Measurements from ENCODE around the gene SIRPA.

Gene SIRPA

DNA sequence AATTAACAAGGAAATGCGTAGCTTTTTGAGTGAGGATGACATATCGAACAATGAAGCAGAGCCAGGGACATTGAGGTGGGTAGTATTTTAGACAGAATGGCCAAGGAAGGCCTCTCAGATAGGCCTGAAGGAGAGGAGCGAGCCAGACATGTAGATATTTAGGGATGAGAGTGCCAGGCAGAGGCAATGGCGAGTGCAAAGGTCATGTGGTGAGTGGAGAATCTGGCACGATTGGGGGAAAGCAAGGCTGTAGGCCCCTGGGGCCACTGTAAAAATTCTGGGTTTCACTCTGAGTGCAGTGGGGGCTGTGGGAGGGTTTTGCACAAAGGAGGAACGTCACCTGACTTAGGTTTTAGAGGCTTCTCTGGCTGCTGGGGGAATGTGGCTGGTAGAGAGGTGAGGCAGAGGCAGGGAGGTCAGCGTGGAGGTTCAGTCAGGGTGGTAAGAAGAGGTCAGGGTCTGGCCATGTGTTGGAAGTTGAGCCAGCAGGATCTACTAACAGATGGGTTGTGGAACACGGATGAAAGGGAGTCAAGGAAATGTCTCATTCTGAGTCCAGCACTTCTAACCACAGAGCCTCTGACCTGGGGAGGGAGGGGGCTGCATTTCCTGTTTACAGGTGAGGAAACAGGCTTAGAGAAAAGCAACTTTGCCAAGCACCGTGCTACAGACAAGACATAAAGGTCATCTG, 11.3 kb downstream of the SIRPA start:
- in situ Hi-C loops (cut with MboI; ENCODE audit: low pct_unique_long_range_greater_than_20kb, low sequenced_read_pairs, unreplicated experiment): no loop called here
- DNase-seq (ENCODE audit: low spot score): peak; percentile 50
- TF ChIP-seq CTCF (IDR thresholded peaks at IDR 0.05; ENCODE audit: extremely low read depth, insufficient read depth, missing control alignments): no peak

DNA sequence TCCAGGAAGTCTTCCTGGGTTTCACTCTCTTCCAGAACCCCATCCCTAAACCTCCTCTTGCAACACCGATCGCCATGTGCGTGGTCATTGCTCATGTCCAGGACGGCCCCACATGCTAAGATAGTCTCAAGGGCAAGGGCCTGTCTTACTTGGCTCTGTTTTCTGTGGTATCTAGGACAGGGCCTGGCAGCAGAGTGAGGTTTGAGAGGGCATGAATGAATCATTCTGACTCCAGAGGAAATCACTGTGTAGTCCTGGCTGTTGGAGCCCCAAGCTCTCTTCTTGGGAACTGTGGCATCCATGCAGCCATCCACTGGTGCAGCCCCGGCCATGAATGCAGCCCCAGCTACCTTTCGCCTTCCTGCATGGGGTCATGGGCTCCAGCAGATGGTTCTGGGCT, 12.4 kb downstream of the SIRPA start:
- no peak for DNase-seq (ENCODE audit: low spot score)
- in situ Hi-C loops (cut with MboI; ENCODE audit: low pct_unique_long_range_greater_than_20kb, low sequenced_read_pairs, unreplicated experiment): no loop called here

GRCh38 chr20:1908191-1908590, 13.0 kb downstream of the SIRPA start:
- no peak for TF ChIP-seq CTCF (IDR thresholded peaks at IDR 0.05; ENCODE audit: extremely low read depth, insufficient read depth, missing control alignments)
- in situ Hi-C loops (cut with MboI; ENCODE audit: low pct_unique_long_range_greater_than_20kb, low sequenced_read_pairs, unreplicated experiment): no loop called here
- DNase-seq (ENCODE audit: low spot score): no peak

More for the DNA sequence above, 12.4 kb downstream of the SIRPA start:
- no peak for TF ChIP-seq CTCF (IDR thresholded peaks at IDR 0.05; ENCODE audit: extremely low read depth, insufficient read depth, missing control alignments)

GRCh38 chr20:1909097-1909496, 13.9 kb downstream of the SIRPA start:
- DNase-seq (ENCODE audit: low spot score): no peak
- in situ Hi-C loops (cut with MboI; ENCODE audit: low pct_unique_long_range_greater_than_20kb, low sequenced_read_pairs, unreplicated experiment): no loop called here

GRCh38 chr20:1911536-1911935, 16.3 kb downstream of the SIRPA start:
- no peak for TF ChIP-seq CTCF (IDR thresholded peaks at IDR 0.05; ENCODE audit: extremely low read depth, insufficient read depth, missing control alignments)
- no peak for DNase-seq (ENCODE audit: low spot score)
- in situ Hi-C loops (cut with MboI; ENCODE audit: low pct_unique_long_range_greater_than_20kb, low sequenced_read_pairs, unreplicated experiment): no loop called here

More at GRCh38 chr20:1909097-1909496, 13.9 kb downstream of the SIRPA start:
- TF ChIP-seq CTCF (IDR thresholded peaks at IDR 0.05; ENCODE audit: extremely low read depth, insufficient read depth, missing control alignments): no peak

DNA sequence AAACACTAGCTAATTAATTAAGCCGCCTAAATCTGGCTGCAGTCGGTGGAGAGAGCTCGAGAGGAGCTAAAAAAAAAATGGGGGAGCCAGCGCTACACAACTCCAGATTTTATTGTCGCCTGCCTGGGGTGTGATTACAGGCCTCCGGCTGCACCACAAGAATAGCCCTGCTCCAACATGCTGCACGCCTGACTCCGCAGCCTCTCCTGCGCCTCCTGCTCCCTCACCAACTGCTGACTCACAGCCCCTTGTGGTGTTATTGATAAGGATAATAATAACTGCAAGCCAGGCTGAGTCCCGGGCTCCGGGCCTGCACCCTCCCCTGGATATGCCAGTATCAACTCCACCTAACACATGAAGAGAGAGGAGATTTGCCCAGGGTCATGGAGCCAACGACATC, 16.8 kb downstream of the SIRPA start:
- no peak for DNase-seq (ENCODE audit: low spot score)
- in situ Hi-C loops (cut with MboI; ENCODE audit: low pct_unique_long_range_greater_than_20kb, low sequenced_read_pairs, unreplicated experiment): no loop called here

More for the DNA sequence above, 16.8 kb downstream of the SIRPA start:
- TF ChIP-seq CTCF (IDR thresholded peaks at IDR 0.05; ENCODE audit: extremely low read depth, insufficient read depth, missing control alignments): no peak

All from GM13977 (cell line).